Stimulated activated CD8-positive, alpha-beta memory T cell treated with anti-CD3 and anti-CD28 coated beads, Interleukin-15, amount 100 ng/mL, for 4 hours (primary cell): Measurements from ENCODE around the gene RBM23.

ENCODE experiments used
- DNase-seq, 2 donors: peaks; one replicate each; pipeline ENCODE4 v3.0.0-alpha.2; 2020; ENCODE audit warnings: low read depth in 2 of 2

The RBM23 gene

GRCh38 chr14:22886500-22887259 lies 32.3 kb downstream of the RBM23 start:
- DNase-seq = peak; percentile 38 to 62

- no peak for DNase-seq
These were observed 33.0 kb downstream of the RBM23 start for GRCh38 chr14:22885975-22886374.

- no peak for DNase-seq
These were observed 34.0 kb downstream of the RBM23 start for GRCh38 chr14:22884738-22885523.

- no peak for DNase-seq
These were observed 34.7 kb downstream of the RBM23 start for GRCh38 chr14:22884076-22884737.

GRCh38 chr14:22883173-22883976 lies 35.6 kb downstream of the RBM23 start, which contains the start of gene REM2:
TSS of gene REM2 (plus strand) at chr14:22883222. CDS start at chr14:22883288, 66 bp downstream.
- DNase-seq = no peak

GRCh38 chr14:22882529-22883172 lies 36.3 kb downstream of the RBM23 start:
- DNase-seq = peak in 1 of 2 donors; percentile 16

- no peak for DNase-seq
These were observed 36.9 kb downstream of the RBM23 start for GRCh38 chr14:22882064-22882463.

- DNase-seq = no peak
These were observed 40.4 kb downstream of the RBM23 start for GRCh38 chr14:22878271-22879246.

GRCh38 chr14:22877000-22877501 lies 41.9 kb downstream of the RBM23 start:
- no peak for DNase-seq

GRCh38 chr14:22875748-22876319 lies 43.1 kb downstream of the RBM23 start:
- DNase-seq = no peak

GRCh38 chr14:22875003-22875747 lies 43.8 kb downstream of the RBM23 start:
- no peak for DNase-seq

GRCh38 chr14:22872833-22873520 lies 46.0 kb downstream of the RBM23 start:
- DNase-seq = no peak

GRCh38 chr14:22872033-22872832 lies 46.7 kb downstream of the RBM23 start:
- peak; percentile 43 to 47 for DNase-seq

GRCh38 chr14:22871224-22872032 lies 47.5 kb downstream of the RBM23 start, which contains the start of gene LRP10:
TSS of gene LRP10 (plus strand) at chr14:22871740. CDS start at chr14:22872304, 564 bp downstream.
- DNase-seq = peak; percentile 50 to 65

- DNase-seq = no peak
These were observed 48.1 kb downstream of the RBM23 start for GRCh38 chr14:22870811-22871223.

GRCh38 chr14:22866874-22867273 lies 52.1 kb downstream of the RBM23 start:
- DNase-seq = no peak
